HL-60/S4 treated with phorbol 12-myristate 13-acetate at 8.2 ng/mL for 4 days and 3 days (cell line): ENCODE results near the gene BCKDK.

Experiments used
- in situ Hi-C: fragments of 300-500 bp; cut with MboI; formaldehyde crosslinking; loops from 2 replicates; pipeline ENCODE4 v1.15.0; 2022; ENCODE audit warnings: low sequenced_read_pairs

Gene BCKDK

GRCh38 chr16:31080035-31080629 is 28.1 kb upstream of the BCKDK start:
- in situ Hi-C loops = no loop called here

GRCh38 chr16:31080756-31081419 is 27.3 kb upstream of the BCKDK start:
- in situ Hi-C loops = no loop called here

GRCh38 chr16:31081428-31082351 is 26.5 kb upstream of the BCKDK start:
- in situ Hi-C loops = no loop called here

- in situ Hi-C loops = no loop called here
Observed at GRCh38 chr16:31082368-31083045, 25.7 kb upstream of the BCKDK start.

- in situ Hi-C loops = no loop called here
Observed at GRCh38 chr16:31083081-31083480, 25.1 kb upstream of the BCKDK start.

- in situ Hi-C loops = no loop called here
Observed at GRCh38 chr16:31083556-31083955, 24.6 kb upstream of the BCKDK start.

- in situ Hi-C loops = no loop called here
Observed at GRCh38 chr16:31083981-31084380, 24.2 kb upstream of the BCKDK start.

- in situ Hi-C loops = no loop called here
Observed at GRCh38 chr16:31084584-31085302, 23.4 kb upstream of the BCKDK start.

GRCh38 chr16:31085411-31085810 is 22.8 kb upstream of the BCKDK start:
- in situ Hi-C loops = no loop called here

- in situ Hi-C loops = no loop called here
Observed at GRCh38 chr16:31085873-31086628, 22.1 kb upstream of the BCKDK start.

GRCh38 chr16:31086629-31086906 is 21.6 kb upstream of the BCKDK start:
- in situ Hi-C loops = no loop called here

GRCh38 chr16:31087481-31087880 is 20.7 kb upstream of the BCKDK start:
- in situ Hi-C loops = no loop called here

GRCh38 chr16:31087971-31088370 is 20.2 kb upstream of the BCKDK start:
- in situ Hi-C loops = no loop called here

GRCh38 chr16:31088459-31089183 is 19.6 kb upstream of the BCKDK start, which contains the start of gene PRSS53:
Gene PRSS53 (minus strand): TSS chr16:31088943. CDS start chr16:31088809, 134 bp downstream.
- in situ Hi-C loops = no loop called here

- in situ Hi-C loops = no loop called here
Observed at GRCh38 chr16:31089199-31089598, 19.0 kb upstream of the BCKDK start.

GRCh38 chr16:31090540-31090939 is 17.6 kb upstream of the BCKDK start:
- in situ Hi-C loops = no loop called here

GRCh38 chr16:31092330-31092729 is 15.9 kb upstream of the BCKDK start:
- in situ Hi-C loops = no loop called here

- in situ Hi-C loops = no loop called here
Observed at GRCh38 chr16:31093132-31093703, 15.0 kb upstream of the BCKDK start.

GRCh38 chr16:31094088-31094423 is 14.1 kb upstream of the BCKDK start:
- in situ Hi-C loops = no loop called here
